Ascending aorta (tissue), 2 donors: Measurements from ENCODE around the gene NUDT3. TPM values are rescaled to one million over a fixed set of nuclear protein-coding genes. Genes with fewer than 3 reads are reported as not detected.

Source experiments
- DNase-seq, 2 donors: peaks; one replicate each; pipeline ENCODE4 v3.0.0-alpha.2; 2019; ENCODE audit warnings: low spot score in 2 of 2
- H3K27ac ChIP-seq, 2 donors: fragments of 200-600 bp; sonication (generic); one replicate each; pipeline ENCODE4 v1.5.1; 2016 to 2017; ENCODE audit warnings: mild to moderate bottlenecking in 1 of 2
- H3K27me3 ChIP-seq: fragments of 200-600 bp; sonication (generic); one replicate; pipeline ENCODE4 v1.5.1; 2017
- H3K36me3 ChIP-seq, 2 donors: fragments of 200-600 bp; sonication (generic); one replicate each; pipeline ENCODE4 v1.5.1; 2016
- H3K4me1 ChIP-seq, 2 donors: fragments of 200-600 bp; sonication (generic); one replicate each; pipeline ENCODE4 v1.5.1; 2016 to 2017; ENCODE audit warnings: mild to moderate bottlenecking in 1 of 2
- H3K4me3 ChIP-seq, 2 donors: fragments of 200-600 bp; sonication (generic); one replicate each; pipeline ENCODE4 v1.5.1; 2016 to 2017; ENCODE audit warnings: mild to moderate bottlenecking in 1 of 2
- H3K9me3 ChIP-seq, 2 donors: fragments of 200-600 bp; sonication (generic); one replicate each; pipeline ENCODE4 v1.5.1; 2016
- intact Hi-C: fragments of 100-400 bp; cut with DNase I; formaldehyde crosslinking; loops from one replicate; pipeline ENCODE4 v1.15.1; 2023
- total RNA-seq: library from RNA; depleted of rRNA; stranded (reverse); fragments of >200 nt; gene quantifications from one replicate; pipeline ENCODE4 v1.1.0, GENCODE V29; 2016
- TF ChIP-seq, protein P1 (sequence below), 3 experiments: fragments of 200-600 bp in 2 of 3; fragments of 450-650 bp in 1 of 3; sonication (generic) in 2 of 3; IDR thresholded peaks; one replicate each; pipeline ENCODE4 v1.5.1; 2016 to 2019; ENCODE audit warnings: antibody characterized with exemption in 3 of 3, mild to moderate bottlenecking in 1 of 3, moderate library complexity in 1 of 3

NUDT3 gene
- total RNA-seq, 1 donor from 2014 or later, result 18.8 TPM

DNA sequence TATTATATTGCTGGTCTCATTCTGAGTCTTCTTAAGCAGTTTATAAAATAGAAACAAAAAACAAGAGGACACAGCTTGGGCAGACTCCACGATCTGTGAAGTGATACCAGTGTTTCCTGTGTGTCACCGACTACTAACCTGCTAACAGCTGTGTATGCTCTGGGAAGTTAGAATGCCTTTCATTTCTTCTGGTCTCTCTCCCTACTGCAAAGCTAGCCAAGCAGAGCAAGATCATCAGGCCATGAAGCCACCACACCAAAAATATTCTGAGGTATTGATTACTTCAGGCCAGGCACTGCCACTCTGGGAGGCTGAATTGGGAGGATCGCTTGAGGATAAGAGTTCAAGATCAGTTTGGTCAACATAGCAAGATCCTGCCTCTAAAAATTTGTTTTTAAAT lies 96.7 kb downstream of the NUDT3 start:
- DNase-seq, result no peak
- peaks cover 12 to 17% of the 10 kb centered on the region in 2 donors for H3K4me1 ChIP-seq
- H3K27ac ChIP-seq, result no peak overlapping the region
- TF ChIP-seq, protein P1, sequence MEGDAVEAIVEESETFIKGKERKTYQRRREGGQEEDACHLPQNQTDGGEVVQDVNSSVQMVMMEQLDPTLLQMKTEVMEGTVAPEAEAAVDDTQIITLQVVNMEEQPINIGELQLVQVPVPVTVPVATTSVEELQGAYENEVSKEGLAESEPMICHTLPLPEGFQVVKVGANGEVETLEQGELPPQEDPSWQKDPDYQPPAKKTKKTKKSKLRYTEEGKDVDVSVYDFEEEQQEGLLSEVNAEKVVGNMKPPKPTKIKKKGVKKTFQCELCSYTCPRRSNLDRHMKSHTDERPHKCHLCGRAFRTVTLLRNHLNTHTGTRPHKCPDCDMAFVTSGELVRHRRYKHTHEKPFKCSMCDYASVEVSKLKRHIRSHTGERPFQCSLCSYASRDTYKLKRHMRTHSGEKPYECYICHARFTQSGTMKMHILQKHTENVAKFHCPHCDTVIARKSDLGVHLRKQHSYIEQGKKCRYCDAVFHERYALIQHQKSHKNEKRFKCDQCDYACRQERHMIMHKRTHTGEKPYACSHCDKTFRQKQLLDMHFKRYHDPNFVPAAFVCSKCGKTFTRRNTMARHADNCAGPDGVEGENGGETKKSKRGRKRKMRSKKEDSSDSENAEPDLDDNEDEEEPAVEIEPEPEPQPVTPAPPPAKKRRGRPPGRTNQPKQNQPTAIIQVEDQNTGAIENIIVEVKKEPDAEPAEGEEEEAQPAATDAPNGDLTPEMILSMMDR (IDR thresholded peaks at IDR 0.05), result no peak
- H3K4me3 ChIP-seq, result no peak overlapping the region
- intact Hi-C loops, result no loop called here
- no peaks in the 10 kb centered on the region for H3K9me3 ChIP-seq
- peaks cover 11 to 28% of the 10 kb centered on the region in 2 donors for H3K36me3 ChIP-seq
- no peaks in the 10 kb centered on the region for H3K27me3 ChIP-seq

DNA sequence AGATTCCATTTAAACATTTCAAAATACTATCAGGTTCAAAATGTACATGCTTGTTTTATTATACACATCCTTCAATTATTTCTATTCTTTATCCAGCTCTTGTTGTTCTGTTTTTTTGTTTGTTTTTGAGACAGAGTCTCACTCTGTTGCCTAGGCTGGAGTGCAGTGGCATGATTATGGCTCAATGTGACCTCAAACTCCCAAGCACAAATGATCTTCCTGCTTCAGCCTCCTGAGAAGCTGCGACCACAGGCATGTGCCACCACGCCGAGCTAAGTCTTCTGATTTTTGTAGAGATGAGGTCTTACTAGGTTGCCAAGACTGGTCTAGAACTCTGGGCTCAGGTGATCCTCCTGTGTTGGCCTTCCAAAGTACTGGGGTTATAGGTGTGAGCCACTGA lies 99.5 kb downstream of the NUDT3 start:
- intact Hi-C loops, result no loop called here
- no peaks in the 10 kb centered on the region for H3K27me3 ChIP-seq
- no peaks in the 10 kb centered on the region for H3K9me3 ChIP-seq
- H3K36me3 ChIP-seq, result peaks cover 14 to 31% of the 10 kb centered on the region in 2 donors
- no peak overlapping the region for H3K4me3 ChIP-seq
- TF ChIP-seq, protein P1 (IDR thresholded peaks at IDR 0.05), result no peak
- H3K4me1 ChIP-seq, result peaks cover 3 to 6% of the 10 kb centered on the region in 2 donors
- no peak for DNase-seq
- H3K27ac ChIP-seq, result no peak overlapping the region

DNA sequence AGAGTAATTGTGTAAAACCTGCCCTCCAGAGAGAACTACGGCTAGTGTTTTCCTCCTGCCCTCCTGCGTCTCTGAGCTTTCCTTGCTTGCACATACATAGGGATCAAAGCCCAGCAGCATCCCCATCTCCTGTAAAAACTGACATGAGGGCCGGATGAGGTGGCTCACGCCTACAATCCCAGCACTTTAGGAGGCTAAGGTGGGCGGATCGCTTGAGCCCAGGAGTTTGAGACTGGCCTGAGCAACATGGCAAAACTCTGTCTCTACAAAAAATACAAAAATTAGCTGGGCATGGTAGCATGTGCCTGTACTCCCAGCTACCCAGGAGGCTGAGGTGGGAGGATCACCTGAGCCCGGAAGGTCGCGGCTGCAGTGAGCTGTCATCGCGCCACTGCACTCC lies 103.3 kb downstream of the NUDT3 start:
- no peaks in the 10 kb centered on the region for H3K27me3 ChIP-seq
- intact Hi-C loops, result no loop called here
- peaks cover 12 to 39% of the 10 kb centered on the region in 2 donors for H3K36me3 ChIP-seq
- no peaks in the 10 kb centered on the region for H3K9me3 ChIP-seq
- H3K27ac ChIP-seq, result no peak overlapping the region
- DNase-seq, result no peak
- no peak overlapping the region for H3K4me3 ChIP-seq
- TF ChIP-seq, protein P1 (IDR thresholded peaks at IDR 0.05), result no peak
- H3K4me1 ChIP-seq, result peaks cover 0 to 2% of the 10 kb centered on the region in 2 donors

DNA sequence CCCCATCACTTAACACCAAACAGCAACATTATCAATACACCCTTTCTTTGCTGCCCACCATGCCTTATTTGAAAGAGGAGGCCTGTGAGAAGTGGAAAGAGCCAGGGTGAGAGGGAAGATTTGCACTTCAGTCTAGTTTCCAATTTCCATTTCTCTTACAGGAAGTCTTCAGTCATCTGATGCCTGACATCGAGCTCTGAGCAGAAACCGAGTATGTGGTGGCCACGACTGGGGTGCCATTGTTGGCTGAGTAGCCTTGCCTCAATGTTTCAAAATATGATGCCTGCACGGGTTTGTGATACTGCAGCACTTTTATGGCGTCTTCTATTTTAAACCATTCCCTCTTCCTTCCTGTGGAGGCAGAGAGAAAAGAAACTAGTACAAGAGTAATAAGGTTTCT lies 103.9 kb downstream of the NUDT3 start:
- Histone ChIP-seq H3K27ac (no peak overlapping the region), H3K36me3 (peaks cover 12 to 34% of the 10 kb centered on the region in 2 donors), H3K4me1 (peaks cover 0 to 2% of the 10 kb centered on the region in 2 donors), H3K27me3 (no peaks in the 10 kb centered on the region), H3K9me3 (no peaks in the 10 kb centered on the region), H3K4me3 (no peak overlapping the region)
- no peak for DNase-seq
- intact Hi-C loops, result no loop called here
- TF ChIP-seq, protein P1 (IDR thresholded peaks at IDR 0.05), result no peak

DNA sequence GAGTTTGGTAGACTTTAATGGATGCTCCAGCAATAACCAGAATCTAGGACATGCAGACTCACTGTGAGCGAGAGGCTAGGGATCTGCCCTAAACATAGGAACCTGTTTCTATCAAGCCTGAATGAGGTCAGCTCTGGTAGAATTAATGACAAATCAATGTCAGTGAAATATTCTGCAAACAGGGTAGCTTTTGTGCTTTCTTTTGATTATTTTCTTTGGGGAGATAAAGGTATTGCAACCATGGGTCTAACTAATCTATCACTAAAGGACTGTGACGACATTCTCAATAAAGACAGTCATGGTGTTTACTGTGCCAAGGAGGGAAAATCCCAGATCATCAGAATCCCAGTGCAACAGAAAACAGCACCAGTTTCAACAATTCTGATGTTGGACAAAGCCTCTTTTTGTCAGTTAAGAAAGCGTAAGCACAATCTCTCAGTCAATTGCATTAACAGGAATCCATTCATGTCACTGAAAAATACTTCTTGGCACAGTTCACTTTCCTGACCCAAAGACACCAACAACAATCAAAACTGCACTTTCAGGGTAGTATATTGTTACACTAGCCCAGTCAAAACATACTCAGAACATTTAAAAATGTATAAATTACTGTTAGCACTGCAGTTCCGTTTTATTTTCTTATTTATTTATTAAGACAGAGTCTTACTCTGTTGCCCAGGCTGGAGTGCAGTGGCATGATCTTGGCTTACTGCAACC lies 106.9 kb downstream of the NUDT3 start:
- peaks cover 6 to 19% of the 10 kb centered on the region in 2 donors for H3K36me3 ChIP-seq
- no peaks in the 10 kb centered on the region for H3K9me3 ChIP-seq
- TF ChIP-seq, protein P1 (IDR thresholded peaks at IDR 0.05), result no peak
- H3K4me3 ChIP-seq, result no peak overlapping the region
- no peak for DNase-seq
- intact Hi-C loops, result no loop called here
- H3K27me3 ChIP-seq, result no peaks in the 10 kb centered on the region
- no peak overlapping the region for H3K27ac ChIP-seq
- peaks cover 0 to 2% of the 10 kb centered on the region in 2 donors for H3K4me1 ChIP-seq
